ENCODE measurements around the gene PTPRD.

The PTPRD gene

GRCh38 chr9:8428389-8428788, 2184.4 kb downstream of the PTPRD start:
- no peaks in the 10 kb centered on the region for H3K9me3 Mint-ChIP-seq
- H3K27ac Mint-ChIP-seq (ENCODE audit: low read depth) = no peak overlapping the region
- no peak overlapping the region for H3K4me3 Mint-ChIP-seq
- ATAC-seq (replicated peaks; ENCODE audit: extremely low read depth, poor library complexity, severe bottlenecking) (no peak), DNase-seq (ENCODE audit: low spot score in 2 of 2) (no peak)
- H3K27me3 Mint-ChIP-seq = no peaks in the 10 kb centered on the region
- peaks cover 4% of the 10 kb centered on the region for H3K4me1 Mint-ChIP-seq
- peaks cover 2% of the 10 kb centered on the region for H3K36me3 Mint-ChIP-seq (ENCODE audit: insufficient read depth)

GRCh38 chr9:8424786-8425410, 2187.9 kb downstream of the PTPRD start:
- no peak for ATAC-seq (replicated peaks; ENCODE audit: extremely low read depth, poor library complexity, severe bottlenecking)
- Mint-ChIP-seq H3K27me3 (no peaks in the 10 kb centered on the region), H3K4me3 (no peak overlapping the region), H3K36me3 (ENCODE audit: insufficient read depth) (peaks cover 2% of the 10 kb centered on the region), H3K4me1 (peaks cover 4% of the 10 kb centered on the region), H3K9me3 (no peaks in the 10 kb centered on the region), H3K27ac (ENCODE audit: low read depth) (no peak overlapping the region)
- DNase-seq (ENCODE audit: low spot score in 2 of 2) = no peak

DNA sequence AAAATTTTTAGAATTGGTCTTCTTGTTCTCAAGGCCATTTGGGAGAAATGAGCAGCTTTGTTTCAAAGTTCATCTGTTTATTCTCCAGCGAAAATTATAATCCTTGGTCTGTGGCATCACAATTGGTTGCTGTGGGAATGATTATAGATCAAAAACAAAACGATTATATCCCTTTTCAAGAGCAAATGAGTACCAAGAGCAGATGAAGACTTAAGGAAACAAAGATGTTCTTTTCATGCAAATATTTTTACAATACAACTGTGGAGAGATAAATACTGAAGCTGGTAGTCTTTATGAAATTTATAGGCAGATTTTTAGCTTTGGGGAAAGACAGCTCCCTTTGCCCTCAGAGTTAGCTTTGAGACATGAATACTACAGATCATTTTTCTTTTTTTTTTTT, 2192.4 kb downstream of the PTPRD start:
- ATAC-seq (replicated peaks; ENCODE audit: extremely low read depth, poor library complexity, severe bottlenecking) = no peak
- no peak overlapping the region for H3K4me3 Mint-ChIP-seq
- no peaks in the 10 kb centered on the region for H3K9me3 Mint-ChIP-seq
- H3K27ac Mint-ChIP-seq (ENCODE audit: low read depth) = no peak overlapping the region
- no peaks in the 10 kb centered on the region for H3K27me3 Mint-ChIP-seq
- no peaks in the 10 kb centered on the region for H3K4me1 Mint-ChIP-seq
- peaks cover under 1% of the 10 kb centered on the region for H3K36me3 Mint-ChIP-seq (ENCODE audit: insufficient read depth)
- no peak for DNase-seq (ENCODE audit: low spot score in 2 of 2)

- Mint-ChIP-seq H3K4me3 (no peak overlapping the region), H3K27me3 (no peaks in the 10 kb centered on the region)
- no peak for ATAC-seq (replicated peaks; ENCODE audit: extremely low read depth, poor library complexity, severe bottlenecking)
These were observed 2193.1 kb downstream of the PTPRD start for GRCh38 chr9:8419596-8420275.

GRCh38 chr9:8417341-8417740, 2195.5 kb downstream of the PTPRD start:
- Mint-ChIP-seq H3K36me3 (ENCODE audit: insufficient read depth) (peaks cover 2% of the 10 kb centered on the region), H3K27ac (ENCODE audit: low read depth) (no peak overlapping the region), H3K27me3 (no peaks in the 10 kb centered on the region), H3K4me3 (no peak overlapping the region), H3K9me3 (no peaks in the 10 kb centered on the region), H3K4me1 (no peaks in the 10 kb centered on the region)
- DNase-seq (ENCODE audit: low spot score in 2 of 2) (no peak), ATAC-seq (replicated peaks; ENCODE audit: extremely low read depth, poor library complexity, severe bottlenecking) (no peak)

More at GRCh38 chr9:8419596-8420275, 2193.1 kb downstream of the PTPRD start:
- H3K9me3 Mint-ChIP-seq = no peaks in the 10 kb centered on the region
- no peaks in the 10 kb centered on the region for H3K36me3 Mint-ChIP-seq (ENCODE audit: insufficient read depth)
- no peaks in the 10 kb centered on the region for H3K4me1 Mint-ChIP-seq
- DNase-seq (ENCODE audit: low spot score in 2 of 2) = no peak
- H3K27ac Mint-ChIP-seq (ENCODE audit: low read depth) = no peak overlapping the region

GRCh38 chr9:8412327-8412726, 2200.5 kb downstream of the PTPRD start:
- H3K36me3 Mint-ChIP-seq (ENCODE audit: insufficient read depth) = peaks cover 2% of the 10 kb centered on the region
- no peaks in the 10 kb centered on the region for H3K9me3 Mint-ChIP-seq
- DNase-seq (ENCODE audit: low spot score in 2 of 2) = no peak
- no peak for ATAC-seq (replicated peaks; ENCODE audit: extremely low read depth, poor library complexity, severe bottlenecking)
- no peak overlapping the region for H3K4me3 Mint-ChIP-seq
- H3K27me3 Mint-ChIP-seq = peaks cover 9% of the 10 kb centered on the region
- H3K27ac Mint-ChIP-seq (ENCODE audit: low read depth) = no peak overlapping the region
- H3K4me1 Mint-ChIP-seq = no peaks in the 10 kb centered on the region

- H3K9me3 Mint-ChIP-seq = no peaks in the 10 kb centered on the region
- DNase-seq (ENCODE audit: low spot score in 2 of 2) (no peak), ATAC-seq (replicated peaks; ENCODE audit: extremely low read depth, poor library complexity, severe bottlenecking) (no peak)
- no peaks in the 10 kb centered on the region for H3K4me1 Mint-ChIP-seq
- peaks cover 9% of the 10 kb centered on the region for H3K27me3 Mint-ChIP-seq
- no peak overlapping the region for H3K27ac Mint-ChIP-seq (ENCODE audit: low read depth)
- no peaks in the 10 kb centered on the region for H3K36me3 Mint-ChIP-seq (ENCODE audit: insufficient read depth)
- H3K4me3 Mint-ChIP-seq = no peak overlapping the region
These were observed 2204.1 kb downstream of the PTPRD start for GRCh38 chr9:8408575-8409190.

DNA sequence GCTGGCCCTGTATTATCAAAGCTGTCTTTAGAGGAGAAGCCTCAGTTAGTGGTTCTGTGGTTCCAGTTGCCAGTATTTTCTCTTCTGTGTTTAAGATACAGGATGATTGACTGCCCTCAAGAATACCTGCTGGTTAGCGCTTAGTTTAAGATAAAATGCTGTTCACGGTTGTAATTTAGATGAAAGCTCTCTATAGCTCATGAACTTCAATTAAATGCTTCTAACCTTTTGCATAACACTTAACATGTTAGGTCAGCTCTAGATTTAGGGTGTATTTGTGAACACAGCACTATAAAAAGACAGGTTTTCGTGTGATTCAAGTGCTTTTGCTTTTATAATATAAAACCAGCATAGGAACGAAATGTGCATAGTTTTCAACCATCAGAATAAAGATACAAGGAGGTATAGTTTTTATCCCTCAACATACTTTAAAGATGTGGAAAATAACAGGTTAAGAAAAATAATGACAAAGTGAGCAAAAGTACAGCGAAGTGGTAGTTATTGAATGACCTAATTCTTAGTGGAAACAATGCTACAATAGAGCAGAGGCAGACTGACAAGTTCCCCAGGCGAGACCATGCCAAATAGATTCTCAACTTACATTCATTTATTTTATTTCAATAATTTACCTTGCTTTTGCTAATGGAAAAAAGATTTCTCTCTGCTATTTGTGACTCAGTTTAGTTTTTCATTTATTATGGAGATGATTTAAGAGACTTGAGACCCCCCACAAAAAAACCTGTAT, 2210.7 kb downstream of the PTPRD start:
- Mint-ChIP-seq H3K27me3 (no peaks in the 10 kb centered on the region), H3K4me1 (no peaks in the 10 kb centered on the region), H3K9me3 (no peaks in the 10 kb centered on the region)

DNA sequence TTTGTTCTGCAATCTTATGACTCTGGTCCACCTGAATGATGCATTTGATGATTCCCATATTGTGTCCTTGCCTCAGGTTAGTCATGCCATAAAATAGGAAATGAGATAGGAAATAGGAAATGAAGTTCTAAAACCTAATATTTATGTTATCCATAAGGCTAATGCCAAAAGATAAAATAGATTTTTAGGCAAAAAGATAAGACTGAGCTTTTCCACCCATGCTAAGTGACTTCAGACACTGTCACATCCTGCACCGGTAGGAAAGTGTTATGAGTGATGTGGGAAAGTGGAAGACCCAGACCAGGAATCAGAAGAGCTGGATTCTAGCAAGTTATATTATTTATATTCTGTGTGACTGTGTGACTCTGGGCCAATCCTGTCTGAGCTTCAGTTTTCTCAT, 2212.4 kb downstream of the PTPRD start:
- no peak for ATAC-seq (replicated peaks; ENCODE audit: extremely low read depth, poor library complexity, severe bottlenecking)
- no peak for DNase-seq (ENCODE audit: low spot score in 2 of 2)
- no peaks in the 10 kb centered on the region for H3K9me3 Mint-ChIP-seq
- no peaks in the 10 kb centered on the region for H3K36me3 Mint-ChIP-seq (ENCODE audit: insufficient read depth)
- H3K27me3 Mint-ChIP-seq = no peaks in the 10 kb centered on the region
- no peak overlapping the region for H3K27ac Mint-ChIP-seq (ENCODE audit: low read depth)
- no peaks in the 10 kb centered on the region for H3K4me1 Mint-ChIP-seq
- no peak overlapping the region for H3K4me3 Mint-ChIP-seq

More for the DNA sequence above, 2210.7 kb downstream of the PTPRD start:
- Mint-ChIP-seq H3K4me3 (no peak overlapping the region), H3K27ac (ENCODE audit: low read depth) (no peak overlapping the region), H3K36me3 (ENCODE audit: insufficient read depth) (no peaks in the 10 kb centered on the region)
- no peak for DNase-seq (ENCODE audit: low spot score in 2 of 2)
- ATAC-seq (replicated peaks; ENCODE audit: extremely low read depth, poor library complexity, severe bottlenecking) = no peak

DNA sequence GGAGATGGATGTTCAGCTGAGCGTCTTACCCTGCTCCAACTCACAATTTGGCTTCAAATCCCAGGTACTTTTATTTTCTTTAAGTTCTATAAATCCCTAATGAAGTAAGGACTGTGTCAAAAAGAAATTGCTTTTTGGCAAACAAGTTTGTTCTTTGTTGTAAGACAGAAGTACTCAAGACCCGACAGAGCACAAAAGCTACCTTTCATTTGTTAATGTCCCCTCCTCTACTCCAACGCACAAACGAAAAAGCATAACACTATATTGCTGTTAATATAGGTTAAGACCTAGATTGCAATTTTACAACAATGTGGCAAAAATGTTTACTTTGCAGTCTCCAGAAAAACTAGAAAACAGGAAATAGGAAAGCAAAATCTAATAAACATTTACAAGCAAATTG, 2217.8 kb downstream of the PTPRD start:
- ATAC-seq (replicated peaks; ENCODE audit: extremely low read depth, poor library complexity, severe bottlenecking) (no peak), DNase-seq (ENCODE audit: low spot score in 2 of 2) (no peak)
- no peaks in the 10 kb centered on the region for H3K9me3 Mint-ChIP-seq
- peaks cover 10% of the 10 kb centered on the region for H3K27me3 Mint-ChIP-seq
- H3K36me3 Mint-ChIP-seq (ENCODE audit: insufficient read depth) = no peaks in the 10 kb centered on the region
- no peaks in the 10 kb centered on the region for H3K4me1 Mint-ChIP-seq
- H3K4me3 Mint-ChIP-seq = no peak overlapping the region
- no peak overlapping the region for H3K27ac Mint-ChIP-seq (ENCODE audit: low read depth)

DNA sequence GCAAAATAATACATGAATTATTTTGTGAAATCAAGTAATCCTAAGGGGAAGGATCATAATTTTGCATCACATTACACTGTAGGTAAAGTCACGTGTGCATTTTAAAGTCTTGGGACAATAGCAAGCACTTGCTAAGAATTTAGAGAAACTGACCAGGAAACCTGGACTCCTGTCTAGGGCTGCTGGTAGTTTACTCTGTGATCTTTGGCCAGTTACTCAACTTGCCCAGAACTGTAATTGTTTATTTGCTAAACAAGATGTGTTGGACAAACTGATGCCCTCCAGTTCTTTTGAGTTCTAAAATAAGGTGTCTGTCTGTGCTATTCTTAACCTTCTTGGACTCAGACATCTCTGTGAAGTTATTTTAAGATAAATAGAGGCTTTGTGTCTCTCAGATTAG, 2218.5 kb downstream of the PTPRD start:
- Mint-ChIP-seq H3K4me1 (no peaks in the 10 kb centered on the region), H3K9me3 (no peaks in the 10 kb centered on the region)

GRCh38 chr9:8392866-8393265, 2219.9 kb downstream of the PTPRD start:
- Mint-ChIP-seq H3K36me3 (ENCODE audit: insufficient read depth) (no peaks in the 10 kb centered on the region), H3K27me3 (peaks cover 13% of the 10 kb centered on the region), H3K27ac (ENCODE audit: low read depth) (no peak overlapping the region), H3K4me1 (no peaks in the 10 kb centered on the region), H3K9me3 (no peaks in the 10 kb centered on the region), H3K4me3 (no peak overlapping the region)
- DNase-seq (ENCODE audit: low spot score in 2 of 2) (no peak), ATAC-seq (replicated peaks; ENCODE audit: extremely low read depth, poor library complexity, severe bottlenecking) (no peak)

More for the DNA sequence above, 2218.5 kb downstream of the PTPRD start:
- DNase-seq (ENCODE audit: low spot score in 2 of 2) = no peak
- Mint-ChIP-seq H3K36me3 (ENCODE audit: insufficient read depth) (no peaks in the 10 kb centered on the region), H3K27ac (ENCODE audit: low read depth) (no peak overlapping the region), H3K4me3 (no peak overlapping the region), H3K27me3 (peaks cover 13% of the 10 kb centered on the region)
- ATAC-seq (replicated peaks; ENCODE audit: extremely low read depth, poor library complexity, severe bottlenecking) = no peak
